HG03460 (cell line): Measurements from ENCODE around the gene ZRANB1.

Source experiments
- ATAC-seq: cut with Tn5 transposase; IDR thresholded peaks from one replicate; pipeline ENCODE4 v1.9.1; 2021; ENCODE audit not compliant: unreplicated experiment

ZRANB1 gene

GRCh38 chr10:125004571-125005311 lies 62.8 kb downstream of the ZRANB1 start:
- no peak for ATAC-seq

- ATAC-seq: no peak
These were observed 63.6 kb downstream of the ZRANB1 start for GRCh38 chr10:125005312-125006187.

DNA sequence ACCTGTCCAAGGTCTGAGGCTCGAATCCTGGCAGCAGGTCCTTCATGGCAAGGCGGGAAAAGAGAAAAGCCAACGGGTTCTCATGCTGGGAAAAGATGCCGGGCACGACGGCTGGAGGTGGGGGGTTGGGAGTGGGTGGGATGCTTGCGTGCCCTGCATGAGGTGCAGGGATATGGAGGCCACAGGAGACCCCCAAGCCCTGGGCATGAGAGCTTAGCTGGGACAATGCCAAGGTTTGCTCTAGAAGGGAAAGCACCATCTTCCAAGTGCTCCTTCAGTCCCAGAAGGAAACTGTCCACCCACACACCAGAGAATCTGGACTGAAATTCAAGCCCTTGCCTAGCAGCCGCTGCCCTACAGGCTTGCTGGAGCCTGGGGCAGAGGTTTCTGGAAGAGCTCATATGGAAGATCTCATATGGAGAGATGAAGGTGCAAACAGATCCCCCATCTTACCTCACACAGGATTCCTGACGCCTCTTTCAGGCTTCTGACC lies 64.3 kb downstream of the ZRANB1 start:
- ATAC-seq: no peak

DNA sequence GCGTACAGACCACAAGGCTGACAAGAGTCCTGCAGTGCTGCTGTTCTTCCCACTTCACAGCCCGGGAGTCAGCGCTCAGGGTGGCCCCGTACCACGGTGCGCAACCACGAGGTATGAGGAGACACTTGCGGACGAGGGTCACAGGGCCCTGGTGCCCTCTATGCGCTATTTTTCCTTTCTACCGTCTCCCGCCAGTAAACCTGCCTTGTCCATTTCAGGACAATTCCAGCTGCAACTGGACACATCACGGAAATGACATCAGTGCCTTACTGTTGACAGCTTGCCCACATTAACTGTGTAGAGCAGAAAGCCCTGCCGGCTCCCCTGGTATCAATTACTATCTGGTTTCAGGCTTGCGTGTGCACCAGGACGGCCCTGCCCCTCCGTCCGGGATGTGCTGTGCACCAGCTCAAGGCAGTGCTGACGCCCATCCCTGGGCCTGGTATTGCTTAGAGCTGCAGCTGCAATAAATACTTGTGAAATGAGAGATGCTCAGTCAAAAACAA lies 65.1 kb downstream of the ZRANB1 start:
- no peak for ATAC-seq

GRCh38 chr10:125007436-125007835 lies 65.5 kb downstream of the ZRANB1 start:
- ATAC-seq: no peak

- no peak for ATAC-seq
These were observed 67.0 kb downstream of the ZRANB1 start for GRCh38 chr10:125008689-125009638.

GRCh38 chr10:125009661-125010161 lies 67.8 kb downstream of the ZRANB1 start:
- ATAC-seq: no peak

GRCh38 chr10:125010362-125010761 lies 68.4 kb downstream of the ZRANB1 start:
- no peak for ATAC-seq

DNA sequence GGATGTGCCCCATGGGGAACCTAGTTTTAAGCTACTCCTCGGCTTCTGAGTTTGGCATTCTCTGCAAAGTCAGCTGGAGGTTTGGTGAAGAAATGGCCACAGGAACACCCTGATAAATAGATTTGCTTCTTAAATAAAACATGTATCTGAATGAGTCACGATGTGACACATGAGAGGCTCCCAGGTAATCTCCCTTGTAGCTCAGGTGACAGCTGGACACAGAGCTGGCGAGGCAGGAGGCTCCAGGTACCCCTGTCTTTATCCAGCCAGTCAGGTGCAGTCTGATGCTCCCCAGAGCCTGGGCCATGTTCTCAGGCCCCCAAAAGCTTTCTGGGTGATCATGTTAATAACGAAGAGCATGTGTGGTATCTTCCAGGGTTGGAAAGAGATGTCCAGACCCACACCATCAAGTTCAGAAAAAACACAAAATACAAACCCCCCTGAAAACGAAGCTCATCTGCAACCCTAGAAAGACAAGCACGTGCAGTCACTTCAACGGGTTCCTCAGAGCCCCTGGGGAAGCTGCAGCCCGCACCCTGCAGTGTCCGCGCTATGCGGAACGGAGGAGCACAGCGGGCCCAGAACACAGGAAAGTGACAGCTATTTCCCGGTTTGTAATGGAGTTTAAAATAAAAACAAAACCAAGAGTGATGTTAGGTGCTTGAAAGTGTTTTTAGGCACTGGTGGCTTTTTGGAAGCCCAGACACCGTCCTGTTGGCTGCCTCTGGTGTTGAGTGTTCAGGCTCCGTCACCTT lies 69.4 kb downstream of the ZRANB1 start:
- ATAC-seq: no peak

GRCh38 chr10:125011926-125012705 lies 70.2 kb downstream of the ZRANB1 start:
- ATAC-seq: no peak

DNA sequence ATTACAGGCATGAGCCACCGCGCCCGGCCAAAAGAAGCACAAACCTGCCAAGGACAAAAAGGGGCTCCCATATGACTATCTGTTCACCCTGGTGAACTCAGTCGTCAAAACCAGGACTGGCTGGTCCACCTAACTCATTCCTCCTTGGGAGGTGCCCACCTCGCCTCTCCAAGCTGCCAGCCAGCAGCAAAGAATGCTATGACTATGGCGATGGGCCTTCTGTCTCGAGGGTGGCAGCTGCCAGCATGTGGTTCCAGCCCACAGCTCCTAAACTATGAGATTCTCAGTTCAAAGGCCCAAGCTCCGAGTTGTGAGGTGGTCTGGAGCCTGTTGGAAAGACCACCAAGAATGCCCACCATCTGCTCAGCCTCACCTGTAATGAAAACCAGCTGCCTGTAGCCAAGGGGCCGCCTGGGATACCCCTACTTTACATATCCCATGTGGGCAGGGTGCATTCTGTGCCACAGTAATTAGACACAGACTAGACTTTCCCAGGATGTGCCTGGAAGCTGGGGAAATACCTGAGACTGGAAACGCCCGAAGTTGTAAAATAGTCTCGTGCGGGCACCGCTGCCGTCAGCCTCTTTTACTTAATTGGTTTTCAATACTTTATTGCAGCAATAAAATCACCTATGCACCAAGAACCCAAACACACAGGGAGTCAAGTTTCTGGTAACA lies 71.1 kb downstream of the ZRANB1 start:
- no peak for ATAC-seq

- no peak for ATAC-seq
These were observed 71.6 kb downstream of the ZRANB1 start for GRCh38 chr10:125013529-125013872.

GRCh38 chr10:125014086-125014830 lies 72.3 kb downstream of the ZRANB1 start:
- no peak for ATAC-seq

GRCh38 chr10:125014836-125015355 lies 73.0 kb downstream of the ZRANB1 start:
- ATAC-seq: no peak

- ATAC-seq: no peak
These were observed 73.5 kb downstream of the ZRANB1 start for GRCh38 chr10:125015356-125015944.

DNA sequence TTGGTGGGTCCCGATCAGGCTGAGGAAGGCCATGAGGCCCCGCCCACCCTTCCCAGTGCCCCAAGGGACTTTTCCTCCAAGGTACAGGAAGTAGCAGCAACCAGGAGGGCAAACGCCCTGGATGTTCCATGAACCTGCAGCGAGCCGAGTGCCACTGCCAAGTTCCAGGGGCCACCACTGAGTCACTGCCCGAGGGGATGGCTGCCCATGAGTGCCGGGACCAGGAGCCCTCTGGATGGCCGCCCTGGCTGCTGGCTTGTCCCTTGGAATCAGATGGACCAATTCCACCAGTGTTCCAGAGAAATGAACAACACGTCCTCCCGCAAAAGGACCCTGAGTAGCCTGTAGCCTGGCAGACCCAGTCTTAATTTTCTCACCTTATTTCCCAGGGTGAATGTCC lies 74.2 kb downstream of the ZRANB1 start:
- ATAC-seq: no peak

DNA sequence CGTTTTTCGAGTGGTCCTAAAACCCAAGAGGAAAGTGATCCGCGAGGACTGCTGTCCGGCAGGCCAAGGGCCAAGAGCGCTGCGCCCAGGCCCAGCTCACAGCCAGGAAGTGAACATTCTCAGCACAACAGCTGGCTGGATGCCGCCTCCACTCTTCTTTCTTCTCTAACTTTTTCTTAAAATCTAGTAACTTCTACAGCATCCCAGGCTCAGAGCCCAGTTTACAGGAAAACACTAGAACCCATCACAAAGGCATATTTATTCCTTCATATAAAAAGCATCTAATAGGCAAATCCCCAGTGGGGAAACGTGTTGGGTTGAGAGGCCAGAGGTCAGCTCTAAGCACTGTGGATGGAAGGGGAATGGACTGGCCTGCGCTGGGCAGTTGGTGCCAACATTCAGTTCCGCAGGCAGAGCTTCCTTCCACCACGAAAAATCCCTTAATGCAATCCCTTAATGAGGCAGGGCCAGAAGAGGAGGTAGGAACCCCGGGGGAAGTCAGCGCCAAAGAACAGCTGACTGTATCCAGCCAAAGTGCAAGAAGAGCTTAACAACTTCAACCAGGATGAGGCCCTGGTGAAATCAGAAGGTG lies 74.8 kb downstream of the ZRANB1 start:
- ATAC-seq: no peak
